ENCODE results near the gene COPS4. TPM values are rescaled to one million over a fixed set of nuclear protein-coding genes. Genes with fewer than 3 reads are reported as not detected.

COPS4 gene
- total RNA-seq, 1 experiment from 2014 or later, result 21.0 TPM

GRCh38 chr4:83093060-83093640 is 58.2 kb downstream of the COPS4 start:
- Mint-ChIP-seq H3K27ac (ENCODE audit: unreplicated experiment) (no peak overlapping the region), H3K9me3 (ENCODE audit: low read depth, unreplicated experiment) (no peaks in the 10 kb centered on the region), H3K4me1 (ENCODE audit: low read depth, unreplicated experiment) (peaks cover 13% of the 10 kb centered on the region), H3K4me3 (ENCODE audit: low read depth, unreplicated experiment) (no peak overlapping the region), H3K27me3 (ENCODE audit: unreplicated experiment) (no peaks in the 10 kb centered on the region), H3K36me3 (ENCODE audit: insufficient read depth, unreplicated experiment) (no peaks in the 10 kb centered on the region)
- no peak for DNase-seq
- intact Hi-C loops (cut with micrococcal nuclease; ENCODE audit: unreplicated experiment), result no loop called here
- CTCF ChIA-PET, result no interaction called here
- no peak for TF ChIP-seq CTCF (IDR thresholded peaks at IDR 0.05; ENCODE audit: unreplicated experiment)
- BruUV-seq (replicated peaks), result no TSS peak

DNA sequence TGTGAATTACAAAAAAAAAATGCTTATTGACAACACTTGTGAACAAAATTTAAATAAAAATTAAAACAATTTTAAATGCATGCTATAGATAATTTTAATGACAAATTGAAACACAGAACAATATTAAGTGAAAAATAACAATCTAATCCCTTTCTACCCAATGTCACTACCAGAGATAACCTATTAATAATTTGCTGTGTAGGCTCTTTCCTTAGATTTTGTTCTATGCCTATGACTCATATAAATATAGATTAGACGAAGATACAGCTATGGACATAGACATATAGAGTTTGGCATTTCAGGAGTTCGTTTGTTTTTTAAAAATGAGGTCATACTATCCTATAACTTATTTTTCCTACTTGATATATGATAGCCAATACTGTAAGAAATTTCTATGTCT is 61.4 kb downstream of the COPS4 start:
- H3K36me3 Mint-ChIP-seq (ENCODE audit: insufficient read depth, unreplicated experiment), result no peaks in the 10 kb centered on the region
- no peaks in the 10 kb centered on the region for H3K27me3 Mint-ChIP-seq (ENCODE audit: unreplicated experiment)
- no peaks in the 10 kb centered on the region for H3K9me3 Mint-ChIP-seq (ENCODE audit: low read depth, unreplicated experiment)
- DNase-seq, result no peak
- H3K4me1 Mint-ChIP-seq (ENCODE audit: low read depth, unreplicated experiment), result peaks cover 13% of the 10 kb centered on the region
- TF ChIP-seq CTCF (IDR thresholded peaks at IDR 0.05; ENCODE audit: unreplicated experiment), result no peak
- intact Hi-C loops (cut with micrococcal nuclease; ENCODE audit: unreplicated experiment), result no loop called here
- CTCF ChIA-PET, result interaction anchor here (1.0 kb wide), 1 partner anchor 14 kb away, joined by 4 read pairs; no protein-coding TSS in a partner anchor
- no peak overlapping the region for H3K4me3 Mint-ChIP-seq (ENCODE audit: low read depth, unreplicated experiment)
- no peak overlapping the region for H3K27ac Mint-ChIP-seq (ENCODE audit: unreplicated experiment)
- BruUV-seq (replicated peaks), result no TSS peak

GRCh38 chr4:83104991-83105390 is 70.0 kb downstream of the COPS4 start:
- no peaks in the 10 kb centered on the region for H3K27me3 Mint-ChIP-seq (ENCODE audit: unreplicated experiment)
- no peak overlapping the region for H3K4me3 Mint-ChIP-seq (ENCODE audit: low read depth, unreplicated experiment)
- H3K9me3 Mint-ChIP-seq (ENCODE audit: low read depth, unreplicated experiment), result no peaks in the 10 kb centered on the region
- peaks cover 5% of the 10 kb centered on the region for H3K36me3 Mint-ChIP-seq (ENCODE audit: insufficient read depth, unreplicated experiment)
- TF ChIP-seq CTCF (IDR thresholded peaks at IDR 0.05; ENCODE audit: unreplicated experiment), result no peak
- CTCF ChIA-PET, result no interaction called here
- no peak for DNase-seq
- intact Hi-C loops (cut with micrococcal nuclease; ENCODE audit: unreplicated experiment), result no loop called here
- BruUV-seq (replicated peaks), result no TSS peak
- no peaks in the 10 kb centered on the region for H3K4me1 Mint-ChIP-seq (ENCODE audit: low read depth, unreplicated experiment)
- no peak overlapping the region for H3K27ac Mint-ChIP-seq (ENCODE audit: unreplicated experiment)

- no peaks in the 10 kb centered on the region for H3K27me3 Mint-ChIP-seq (ENCODE audit: unreplicated experiment)
- no peak overlapping the region for H3K4me3 Mint-ChIP-seq (ENCODE audit: low read depth, unreplicated experiment)
- no TSS peak for BruUV-seq (replicated peaks)
- no peaks in the 10 kb centered on the region for H3K4me1 Mint-ChIP-seq (ENCODE audit: low read depth, unreplicated experiment)
- no peak overlapping the region for H3K27ac Mint-ChIP-seq (ENCODE audit: unreplicated experiment)
- no peak for TF ChIP-seq CTCF (IDR thresholded peaks at IDR 0.05; ENCODE audit: unreplicated experiment)
- intact Hi-C loops (cut with micrococcal nuclease; ENCODE audit: unreplicated experiment), result no loop called here
- no peak for DNase-seq
- CTCF ChIA-PET, result no interaction called here
- no peaks in the 10 kb centered on the region for H3K9me3 Mint-ChIP-seq (ENCODE audit: low read depth, unreplicated experiment)
- peaks cover 5% of the 10 kb centered on the region for H3K36me3 Mint-ChIP-seq (ENCODE audit: insufficient read depth, unreplicated experiment)
Measured at GRCh38 chr4:83107631-83108030, 72.6 kb downstream of the COPS4 start.
